ENCODE results near the gene FGFRL1.

Gene FGFRL1

GRCh38 chr4:982814-983213 lies 28.6 kb upstream of the FGFRL1 start:
- H3K9me2 ChIP-seq (replicated peaks; ENCODE audit: control insufficient read depth, low read length), result no peaks in the 10 kb centered on the region
- no peaks in the 10 kb centered on the region for H3K9me3 ChIP-seq (ENCODE audit: control insufficient read depth, insufficient read depth, low read length)
- no peak overlapping the region for H3K4me2 ChIP-seq (ENCODE audit: low read length)
- no peaks in the 10 kb centered on the region for H3F3A ChIP-seq (ENCODE audit: control insufficient read depth, insufficient read depth)
- no peaks in the 10 kb centered on the region for H3K27me3 ChIP-seq (ENCODE audit: control insufficient read depth, low read length)
- no peaks in the 10 kb centered on the region for H4K20me1 ChIP-seq (ENCODE audit: control insufficient read depth, insufficient read depth, low read depth, low read length)
- no peaks in the 10 kb centered on the region for H3K79me2 ChIP-seq (ENCODE audit: control insufficient read depth, low read length)
- TF ChIP-seq EZH2phosphoT487 (IDR thresholded peaks at IDR 0.05; ENCODE audit: borderline replicate concordance, low read length) (no peak), CTCF (IDR thresholded peaks at IDR 0.05; ENCODE audit: low read depth, low read length, poor library complexity, severe bottlenecking) (no peak)
- no peak overlapping the region for H3K4me3 ChIP-seq (ENCODE audit: low read length)
- peaks cover 19% of the 10 kb centered on the region for H3K4me1 ChIP-seq (ENCODE audit: control insufficient read depth, low read length)
- no peak overlapping the region for H3K27ac ChIP-seq (ENCODE audit: low read depth, low read length)
- no peaks in the 10 kb centered on the region for H3K36me3 ChIP-seq (ENCODE audit: control insufficient read depth, low read length)

DNA sequence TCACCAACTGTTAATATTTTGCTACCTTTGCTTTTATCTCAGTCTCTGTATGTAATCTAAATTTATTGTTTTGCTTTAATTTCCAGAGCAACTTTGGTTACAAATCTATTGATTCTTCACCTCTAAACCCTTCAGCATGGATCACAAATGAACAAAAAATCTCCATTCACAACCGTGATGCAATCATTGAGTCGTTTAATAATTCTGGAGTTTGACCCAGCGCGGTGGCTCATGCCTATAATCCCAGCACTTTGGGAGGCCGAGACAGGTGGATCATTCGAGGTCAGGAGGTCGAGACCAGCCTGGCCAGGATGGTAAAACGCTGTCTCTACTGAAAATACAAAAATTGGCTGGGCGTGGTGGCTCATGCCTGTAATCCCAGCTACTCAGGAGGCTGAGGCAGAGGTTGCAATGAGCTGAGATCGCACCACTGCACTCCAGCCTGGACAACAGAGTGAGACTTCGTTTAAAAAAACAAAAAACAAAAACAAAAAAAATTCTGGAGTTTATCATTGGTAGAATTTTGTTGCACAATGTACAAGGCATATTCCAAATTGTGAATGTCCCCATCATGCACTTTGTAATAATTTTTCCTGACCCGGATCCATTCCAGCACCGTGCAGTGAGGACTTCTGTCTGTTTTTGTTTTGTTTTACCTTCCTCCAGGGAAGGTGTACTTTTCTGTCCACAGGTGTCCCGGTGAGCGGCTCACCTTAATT lies 26.9 kb upstream of the FGFRL1 start:
- Histone ChIP-seq H3K27me3 (ENCODE audit: control insufficient read depth, low read length) (no peaks in the 10 kb centered on the region), H3K4me2 (ENCODE audit: low read length) (no peak overlapping the region; the same call in 1 of the 2 replicates), H4K20me1 (ENCODE audit: control insufficient read depth, insufficient read depth, low read depth, low read length) (no peaks in the 10 kb centered on the region), H3K4me1 (ENCODE audit: control insufficient read depth, low read length) (peaks cover 19% of the 10 kb centered on the region), H3K9me2 (replicated peaks; ENCODE audit: control insufficient read depth, low read length) (no peaks in the 10 kb centered on the region), H3K4me3 (ENCODE audit: low read length) (no peak overlapping the region), H3K36me3 (ENCODE audit: control insufficient read depth, low read length) (no peaks in the 10 kb centered on the region), H3K79me2 (ENCODE audit: control insufficient read depth, low read length) (no peaks in the 10 kb centered on the region), H3K27ac (ENCODE audit: low read depth, low read length) (no peak overlapping the region), H3F3A (ENCODE audit: control insufficient read depth, insufficient read depth) (no peaks in the 10 kb centered on the region), H3K9me3 (ENCODE audit: control insufficient read depth, insufficient read depth, low read length) (no peaks in the 10 kb centered on the region)
- TF ChIP-seq EZH2phosphoT487 (IDR thresholded peaks at IDR 0.05; ENCODE audit: borderline replicate concordance, low read length), result no peak
- TF ChIP-seq CTCF (IDR thresholded peaks at IDR 0.05; ENCODE audit: low read depth, low read length, poor library complexity, severe bottlenecking), result no peak

GRCh38 chr4:985123-985830 lies 26.1 kb upstream of the FGFRL1 start:
- H3K4me2 ChIP-seq (ENCODE audit: low read length), result peak overlapping the region; percentile 77
- H3K27ac ChIP-seq (ENCODE audit: low read depth, low read length), result no peak overlapping the region

More at GRCh38 chr4:985123-985830, 26.1 kb upstream of the FGFRL1 start:
- no peaks in the 10 kb centered on the region for H3K27me3 ChIP-seq (ENCODE audit: control insufficient read depth, low read length)
- no peaks in the 10 kb centered on the region for H3K9me2 ChIP-seq (replicated peaks; ENCODE audit: control insufficient read depth, low read length)
- no peaks in the 10 kb centered on the region for H4K20me1 ChIP-seq (ENCODE audit: control insufficient read depth, insufficient read depth, low read depth, low read length)
- no peak overlapping the region for H3K4me3 ChIP-seq (ENCODE audit: low read length)
- TF ChIP-seq EZH2phosphoT487 (IDR thresholded peaks at IDR 0.05; ENCODE audit: borderline replicate concordance, low read length) (no peak), CTCF (IDR thresholded peaks at IDR 0.05; ENCODE audit: low read depth, low read length, poor library complexity, severe bottlenecking) (no peak)
- H3K79me2 ChIP-seq (ENCODE audit: control insufficient read depth, low read length), result no peaks in the 10 kb centered on the region
- H3K9me3 ChIP-seq (ENCODE audit: control insufficient read depth, insufficient read depth, low read length), result no peaks in the 10 kb centered on the region
- H3K4me1 ChIP-seq (ENCODE audit: control insufficient read depth, low read length), result peaks cover 19% of the 10 kb centered on the region
- H3K36me3 ChIP-seq (ENCODE audit: control insufficient read depth, low read length), result no peaks in the 10 kb centered on the region
- no peaks in the 10 kb centered on the region for H3F3A ChIP-seq (ENCODE audit: control insufficient read depth, insufficient read depth)
